ENCODE measurements around the gene GOLGA8G. TPM values are rescaled to one million over a fixed set of nuclear protein-coding genes. Genes with fewer than 3 reads are reported as not detected.
"Not testable (repeated sequence)": the region's sequence is repeated elsewhere in the genome, so short reads cannot be mapped to it uniquely, and the experiment has no call there.

GOLGA8G gene, protein sequence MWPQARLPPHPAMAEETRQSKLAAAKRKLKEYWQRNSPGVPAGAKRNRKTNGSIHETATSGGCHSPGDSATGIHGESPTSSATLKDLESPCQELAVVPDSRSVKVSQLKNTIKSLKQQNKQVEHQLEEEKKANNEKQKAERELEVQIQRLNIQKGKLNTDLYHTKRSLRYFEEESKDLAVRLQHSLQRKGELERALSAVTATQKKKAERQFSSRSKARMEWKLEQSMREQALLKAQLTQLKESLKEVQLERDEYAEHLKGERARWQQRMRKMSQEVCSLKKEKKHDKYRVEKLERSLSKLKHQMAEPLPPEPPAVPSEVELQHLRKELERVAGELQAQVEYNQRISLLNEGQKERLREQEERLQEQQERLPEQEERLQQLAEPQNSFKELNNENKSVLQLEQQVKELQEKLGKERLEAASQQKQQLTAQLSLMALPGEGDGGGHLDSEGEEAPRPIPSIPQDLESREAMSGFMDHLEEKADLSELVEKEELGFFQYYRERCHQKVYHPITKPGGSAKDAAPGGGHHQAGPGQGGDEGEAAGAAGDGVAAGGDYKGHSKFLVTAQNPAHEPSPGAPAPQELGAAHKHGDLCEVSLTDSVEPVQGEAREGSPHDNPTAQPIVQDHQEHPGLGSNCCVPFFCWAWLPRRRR
- not detected for total RNA-seq
- long read RNA-seq, partial matches to known transcripts: 0 of 1 reads
- long read RNA-seq, other reads (novel, unspliced or antisense): 1 of 1 reads

DNA sequence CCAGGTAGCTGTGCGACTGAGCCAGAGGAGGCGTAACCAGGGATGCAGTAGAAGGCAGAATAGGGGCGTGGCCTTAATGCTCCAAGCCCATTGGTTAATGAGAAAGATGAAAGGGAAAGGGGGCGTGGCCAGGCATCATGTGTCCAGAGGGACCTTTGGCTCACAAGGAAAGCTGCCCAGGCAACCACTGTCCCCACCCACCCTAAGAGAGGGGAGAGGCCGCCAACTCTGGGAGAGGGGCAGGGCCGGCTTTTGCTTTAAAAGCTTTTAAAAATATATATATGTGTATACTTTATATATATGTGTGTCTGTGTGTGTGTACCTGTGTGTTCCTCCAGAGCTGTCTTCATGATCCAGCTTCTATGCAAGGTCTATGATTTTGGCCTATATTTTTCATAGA lies at the start of gene GOLGA8G:
GOLGA8G (minus strand) TSS at position 18 of the 400 bp plus-strand sequence. CDS start 62 bp downstream, outside the sequence.
- H3K4me1 ChIP-seq; H3K27me3 ChIP-seq (ENCODE audit: low read depth); H3K9me3 ChIP-seq; H3K36me3 ChIP-seq; DNase-seq; H3K27ac ChIP-seq; intact Hi-C loops (cut with DNase I); H3K4me3 ChIP-seq; ATAC-seq: not testable (repeated sequence)

DNA sequence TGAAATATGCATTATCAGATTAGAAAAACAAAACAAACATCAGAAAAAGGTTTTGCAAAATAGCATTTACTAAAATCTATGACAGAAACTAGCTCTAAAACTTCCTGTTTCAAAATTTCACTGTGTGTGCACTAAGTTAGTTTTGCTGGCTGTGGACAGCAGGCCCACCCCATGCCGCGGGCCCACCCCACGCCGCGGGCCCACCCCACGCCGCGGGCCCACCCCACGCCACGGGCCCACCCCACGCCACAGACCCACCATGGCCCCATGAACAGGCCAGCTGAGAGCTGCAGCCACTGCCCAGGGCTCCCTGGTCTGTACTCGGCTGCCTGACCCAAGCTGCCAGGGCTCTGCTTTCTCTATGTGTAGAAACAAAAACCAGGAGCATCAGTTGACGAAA lies 40.6 kb upstream of the GOLGA8G start:
- H3K27ac ChIP-seq; H3K27me3 ChIP-seq (ENCODE audit: low read depth); DNase-seq; H3K9me3 ChIP-seq; H3K4me1 ChIP-seq; H3K36me3 ChIP-seq; H3K4me3 ChIP-seq; intact Hi-C loops (cut with DNase I); ATAC-seq: not testable (repeated sequence)

DNA sequence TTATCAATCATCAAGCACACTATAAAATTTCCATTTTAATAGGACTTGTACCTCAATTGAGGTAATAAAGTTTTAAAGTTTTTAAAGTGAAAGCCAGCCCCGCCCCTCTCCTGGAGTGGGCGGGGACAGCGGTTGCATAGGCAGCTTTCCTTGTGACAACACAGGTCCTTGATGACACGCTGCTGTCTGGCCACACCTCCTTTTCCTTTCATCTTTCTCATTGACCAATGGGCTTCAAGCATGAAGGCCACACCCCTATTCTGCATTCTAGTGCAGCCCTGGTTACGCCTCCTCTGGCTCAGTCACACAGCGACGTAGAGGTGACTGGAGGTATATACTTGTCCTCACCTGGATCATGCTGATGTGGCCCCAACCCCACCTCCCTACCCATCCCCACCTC lies 20.5 kb upstream of the GOLGA8G start, which contains the start of gene GOLGA6L25:
GOLGA6L25 (plus strand) TSS at position 301 of the 400 bp plus-strand sequence; CDS start at position 362, 61 bp downstream.
- H3K4me1 ChIP-seq; H3K27ac ChIP-seq; ATAC-seq; DNase-seq; H3K4me3 ChIP-seq; H3K36me3 ChIP-seq; H3K9me3 ChIP-seq; H3K27me3 ChIP-seq (ENCODE audit: low read depth); intact Hi-C loops (cut with DNase I): not testable (repeated sequence)

DNA sequence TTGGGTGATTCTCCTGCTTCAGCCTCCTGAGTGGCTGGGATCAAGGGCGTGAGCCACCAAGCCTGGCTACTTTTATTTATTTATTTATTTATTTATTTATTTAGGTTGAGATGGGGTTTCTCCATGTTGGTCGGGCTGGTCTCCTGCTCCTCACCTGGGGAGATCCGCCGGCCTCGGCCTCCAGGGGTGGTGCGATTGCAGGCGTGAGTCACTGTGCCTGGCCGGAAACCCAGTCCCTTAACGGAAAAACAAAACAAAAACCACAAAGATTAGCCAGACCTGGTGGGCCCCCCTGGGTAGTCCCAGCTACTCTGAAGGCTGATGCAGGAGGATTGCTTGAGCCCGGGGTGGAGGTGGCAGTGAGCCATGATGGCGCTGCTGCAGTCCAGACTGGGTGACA lies 17.6 kb downstream of the GOLGA8G start:
- H3K9me3 ChIP-seq; intact Hi-C loops (cut with DNase I); H3K4me1 ChIP-seq; DNase-seq; H3K4me3 ChIP-seq; H3K36me3 ChIP-seq; H3K27ac ChIP-seq; H3K27me3 ChIP-seq (ENCODE audit: low read depth); ATAC-seq: not testable (repeated sequence)

DNA sequence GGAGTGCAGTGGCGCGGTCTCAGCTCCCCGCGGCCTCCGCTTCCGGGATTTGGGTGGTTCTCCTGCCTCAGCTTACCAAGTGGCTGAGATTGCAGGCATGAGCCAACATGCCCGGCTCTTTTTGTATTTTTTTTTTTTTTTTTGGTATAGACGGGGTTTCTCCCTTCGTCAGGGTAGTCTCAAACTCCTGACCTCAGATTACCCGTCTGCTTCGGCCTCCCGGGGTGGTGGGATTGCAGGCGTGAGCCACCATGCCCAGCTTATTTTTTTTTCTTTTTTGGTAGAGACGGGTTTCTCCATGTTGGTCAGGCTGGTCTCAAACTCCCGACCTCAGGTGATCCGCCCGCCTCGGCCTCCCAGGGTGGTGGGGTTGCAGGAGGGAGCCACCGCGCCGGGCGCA lies 18.6 kb downstream of the GOLGA8G start:
- H3K4me3 ChIP-seq; H3K9me3 ChIP-seq; H3K4me1 ChIP-seq; intact Hi-C loops (cut with DNase I); H3K36me3 ChIP-seq; H3K27ac ChIP-seq; DNase-seq; ATAC-seq; H3K27me3 ChIP-seq (ENCODE audit: low read depth): not testable (repeated sequence)

DNA sequence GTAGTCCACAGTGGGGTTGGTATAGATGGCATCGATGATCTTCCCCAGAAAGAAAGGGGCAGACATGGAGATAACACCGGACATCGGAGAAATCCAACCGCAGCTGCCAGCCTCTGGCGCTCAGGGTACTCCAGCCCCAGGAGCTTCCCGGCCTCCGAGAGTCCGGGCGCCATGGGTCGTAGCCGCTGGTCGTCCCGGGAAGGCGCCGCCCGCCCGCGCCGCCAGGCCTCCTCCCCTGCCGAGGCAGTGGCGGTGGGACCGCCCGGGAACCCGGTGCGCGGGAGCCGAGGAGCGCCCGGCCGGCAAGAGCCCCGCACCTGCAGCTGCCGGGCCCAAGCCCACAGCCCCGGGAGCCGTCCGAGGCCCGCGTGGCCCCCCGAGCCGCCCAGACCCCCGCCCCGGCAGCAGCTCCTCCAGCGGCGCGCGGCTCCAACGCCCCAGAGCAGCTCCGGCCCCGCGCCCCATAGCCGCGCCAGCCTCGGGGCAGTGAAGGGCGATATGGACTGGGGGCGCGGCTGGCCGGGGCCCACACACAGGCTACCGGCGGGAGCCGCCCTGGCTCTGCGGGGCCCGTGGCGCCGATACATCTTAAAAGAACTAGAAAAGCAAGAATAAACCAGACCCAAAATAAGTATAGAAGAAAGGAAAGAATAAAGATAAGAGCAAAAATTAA lies 24.4 kb downstream of the GOLGA8G start:
- intact Hi-C loops (cut with DNase I); H3K9me3 ChIP-seq; DNase-seq; H3K4me1 ChIP-seq; H3K36me3 ChIP-seq; H3K27me3 ChIP-seq (ENCODE audit: low read depth); H3K4me3 ChIP-seq; H3K27ac ChIP-seq: not testable (repeated sequence)
- ATAC-seq: peak in 1 of 2 donors; percentile 42

DNA sequence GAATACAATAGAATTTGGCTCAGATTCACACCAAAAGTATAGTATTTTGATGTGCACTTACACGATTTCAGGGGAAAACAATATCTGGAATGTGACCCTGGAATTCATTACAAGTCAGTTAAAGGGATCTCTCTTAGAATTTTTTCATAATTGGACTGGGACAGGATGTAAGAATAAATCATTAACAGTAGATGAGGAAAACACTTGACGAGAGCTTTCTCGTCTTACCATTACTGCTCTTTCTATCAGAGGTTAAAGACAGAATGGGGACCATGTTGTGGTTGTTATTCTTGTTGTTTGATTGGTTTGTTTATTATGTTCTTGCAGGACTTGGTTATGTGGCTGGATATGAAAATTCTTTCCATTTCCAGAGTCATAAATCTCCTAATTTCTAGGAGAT lies 51.4 kb downstream of the GOLGA8G start:
- H3K4me1 ChIP-seq; DNase-seq; H3K27ac ChIP-seq; ATAC-seq; H3K9me3 ChIP-seq; H3K27me3 ChIP-seq (ENCODE audit: low read depth); intact Hi-C loops (cut with DNase I); H3K36me3 ChIP-seq; H3K4me3 ChIP-seq: not testable (repeated sequence)

Small RNAs within 50 kb of the gene (microRNA-seq; reads per million reads assigned to microRNA genes)
- not detected for gene MIR4509-3 (ENCODE audit: borderline number of aligned reads)

Other genes starting within 250 kb of the GOLGA8G start
- 55.3 TPM for gene HERC2, start 210.8 kb downstream of the GOLGA8G start, total RNA-seq
- gene GOLGA6L24, start 174.9 kb downstream of the GOLGA8G start, total RNA-seq: not detected
- gene GOLGA8F, start 154.3 kb downstream of the GOLGA8G start, total RNA-seq: not detected
- gene GOLGA6L25, start 20.6 kb upstream of the GOLGA8G start, total RNA-seq: not detected
- gene GOLGA8M, start 179.4 kb upstream of the GOLGA8G start, total RNA-seq: 2.9 TPM

Data from lower lobe of right lung (tissue), 2 donors.